Stimulated activated CD8-positive, alpha-beta memory T cell treated with anti-CD3 and anti-CD28 coated beads, Interleukin-2, amount 100 ng/mL, for 48 hours (primary cell): ENCODE measurements around the gene COX8A.

Source experiments
- DNase-seq, 2 donors: peaks; one replicate each; pipeline ENCODE4 v3.0.0-alpha.2; 2020; ENCODE audit warnings: low read depth in 2 of 2

Gene COX8A

DNA sequence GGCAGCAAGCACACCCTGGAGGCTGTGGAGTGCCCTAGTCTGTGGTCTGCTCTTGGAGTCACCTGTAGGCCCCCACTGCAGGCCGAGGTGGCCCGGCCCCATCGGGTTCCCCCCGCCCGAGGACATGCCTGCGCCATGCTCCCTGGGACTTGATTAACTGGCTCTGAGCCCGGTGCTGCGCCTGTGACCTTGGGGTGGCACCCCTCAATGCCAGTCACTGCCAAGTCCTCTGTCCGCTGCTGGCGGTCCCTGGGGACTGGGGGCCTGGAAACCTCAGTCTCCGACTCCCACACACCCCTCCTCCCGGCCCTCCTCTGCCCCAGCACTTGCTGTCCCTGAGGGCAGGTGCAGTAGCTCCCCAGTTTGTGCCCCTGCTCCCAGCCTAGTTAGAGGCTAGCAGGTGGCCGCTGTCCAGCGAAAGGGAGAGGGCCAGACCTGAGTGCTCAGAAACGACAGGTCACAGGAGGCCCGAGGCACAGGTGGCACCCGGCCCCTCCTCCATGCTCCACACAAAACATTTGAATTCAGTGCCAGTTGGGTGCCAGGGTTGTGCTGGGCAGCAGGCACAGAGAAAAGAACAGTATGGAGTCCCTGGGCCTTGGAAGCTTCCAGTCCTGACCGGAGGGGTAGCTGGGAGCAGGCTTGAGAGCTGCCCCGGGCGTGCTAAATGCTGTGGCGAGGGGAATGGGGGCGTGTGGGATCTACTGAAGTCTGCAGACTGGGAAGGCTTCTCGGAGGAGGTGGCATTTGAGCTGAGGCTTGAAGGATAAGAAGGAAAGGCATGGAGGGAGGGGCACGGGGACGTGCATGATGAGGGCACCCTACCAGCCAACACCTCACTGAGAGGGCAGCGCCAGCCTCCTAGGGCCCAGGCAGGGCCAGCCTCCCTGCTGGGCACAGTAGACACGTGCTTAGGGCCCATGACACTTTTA, 45.0 kb downstream of the COX8A start:
- DNase-seq, result no peak

GRCh38 chr11:64020976-64021756, 46.7 kb downstream of the COX8A start:
- no peak for DNase-seq

GRCh38 chr11:64021757-64022093, 47.3 kb downstream of the COX8A start:
- DNase-seq, result no peak

DNA sequence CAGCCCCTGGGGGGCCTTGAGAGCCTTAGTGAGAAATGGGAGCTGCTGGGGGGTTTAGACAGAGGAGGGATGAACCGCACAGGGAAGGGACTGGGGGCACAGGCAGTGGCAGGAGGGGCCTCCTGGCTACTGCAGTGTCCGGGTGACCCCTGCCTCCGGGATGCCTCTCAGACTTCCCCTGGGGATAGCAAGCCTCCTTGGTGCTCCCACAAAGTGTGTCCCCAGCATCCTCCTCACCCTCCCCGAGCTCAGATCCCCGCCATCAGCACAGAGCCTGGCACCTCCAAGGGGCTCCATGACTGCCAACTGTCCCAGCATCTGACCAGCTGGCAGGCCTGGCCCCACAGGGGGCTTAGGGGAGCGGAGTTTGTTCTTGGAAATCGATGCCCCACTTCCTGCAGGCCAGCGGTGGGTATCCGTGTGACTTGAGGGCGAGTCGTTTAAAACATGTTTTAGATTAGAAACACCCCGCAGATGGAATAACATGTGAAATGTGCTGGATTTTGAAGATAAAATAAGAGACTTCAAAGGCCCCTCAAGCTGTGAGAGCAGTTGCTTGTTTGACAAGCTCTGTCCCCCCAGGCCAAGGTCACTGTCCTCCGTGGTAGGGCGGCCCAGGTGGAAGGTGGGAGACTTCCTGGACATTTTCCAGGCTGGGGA, 47.8 kb downstream of the COX8A start:
- no peak for DNase-seq

DNA sequence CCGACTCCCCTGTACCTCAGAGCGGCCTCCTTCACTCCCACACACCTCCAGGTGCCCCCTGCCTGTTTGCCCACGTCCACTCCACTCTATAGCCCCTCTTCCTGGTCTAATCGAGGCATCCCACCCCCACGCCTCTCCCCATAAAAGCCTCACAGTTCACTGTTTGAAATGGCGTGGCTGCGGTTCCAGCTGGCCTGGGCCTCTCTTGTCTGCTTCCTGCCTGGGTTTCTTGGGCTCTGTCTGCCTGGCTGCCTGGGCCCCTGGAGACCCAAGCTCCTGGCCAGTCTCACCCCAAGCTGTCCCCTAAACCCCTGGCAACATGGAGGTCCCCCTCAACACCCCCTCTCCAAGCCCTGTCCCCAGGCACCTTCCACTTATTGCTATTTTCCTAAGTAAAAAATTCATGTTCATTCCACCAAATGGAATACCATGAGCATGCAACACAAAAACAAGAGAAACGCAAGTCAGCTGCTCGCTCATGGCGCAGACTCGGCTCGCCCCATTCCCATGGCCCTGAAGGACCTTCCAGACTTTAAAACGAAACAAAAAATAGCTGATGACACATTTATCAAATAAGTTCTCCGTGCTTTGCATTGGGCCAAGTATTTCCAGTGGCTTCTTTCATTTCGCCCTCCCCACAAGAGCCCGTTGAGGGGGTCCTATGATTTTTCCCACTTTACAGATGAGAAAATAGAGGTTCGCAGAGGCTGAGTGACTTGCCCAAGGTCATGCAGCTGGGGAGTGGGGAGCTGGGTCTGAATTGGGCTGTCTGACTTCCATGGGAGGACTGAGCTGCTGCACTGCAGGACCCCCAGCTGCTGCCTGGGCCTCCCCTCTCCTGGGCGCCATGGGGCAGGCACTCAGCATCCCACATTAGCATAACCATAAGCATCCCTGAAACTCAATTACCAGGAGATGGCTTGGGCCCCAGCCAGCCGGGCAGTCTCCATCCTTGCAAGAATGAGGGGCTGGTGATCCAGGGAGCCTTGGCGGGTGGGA, 49.6 kb downstream of the COX8A start:
- DNase-seq, result no peak

DNA sequence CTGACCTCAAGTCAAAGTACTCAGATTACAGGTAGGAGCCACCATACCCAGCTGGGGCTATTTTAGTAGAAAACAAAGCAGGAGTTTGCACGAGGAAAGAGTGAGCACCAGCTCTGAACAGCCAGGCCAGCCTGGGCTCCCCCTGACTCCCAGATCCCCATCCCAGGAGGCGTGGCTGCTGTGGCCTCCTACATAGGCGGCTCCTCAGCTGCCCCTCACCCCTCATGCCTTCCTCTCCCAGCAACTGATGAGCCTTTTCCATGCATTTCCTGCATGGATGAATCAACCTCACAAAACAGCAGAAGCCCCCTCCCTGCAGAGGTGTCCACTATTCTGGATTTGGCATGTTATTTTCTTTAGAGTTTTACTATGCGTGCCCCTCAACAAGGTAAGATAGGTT, 50.8 kb downstream of the COX8A start:
- no peak for DNase-seq
